DMS114 treated with DMSO at 0.1 percent for 48 hours (cell line): ENCODE data around the gene ECPAS.
"Not testable (repeated sequence)": the region's sequence is repeated elsewhere in the genome, so short reads cannot be mapped to it uniquely, and the experiment has no call there.

Source experiments
- DNase-seq: peaks from one replicate; lab custom pipeline; 2025; ENCODE audit not compliant: unreplicated experiment; lab: John Stamatoyannopoulos, UW

ECPAS gene

GRCh38 chr9:111483858-111484571 is at the start of gene ECPAS:
Gene ECPAS (minus strand): TSS chr9:111484383. CDS start chr9:111472918, 11,465 bp downstream.
- DNase-seq, result no peak

GRCh38 chr9:111533099-111533790 is 49.1 kb upstream of the ECPAS start:
- DNase-seq, result no peak

DNA sequence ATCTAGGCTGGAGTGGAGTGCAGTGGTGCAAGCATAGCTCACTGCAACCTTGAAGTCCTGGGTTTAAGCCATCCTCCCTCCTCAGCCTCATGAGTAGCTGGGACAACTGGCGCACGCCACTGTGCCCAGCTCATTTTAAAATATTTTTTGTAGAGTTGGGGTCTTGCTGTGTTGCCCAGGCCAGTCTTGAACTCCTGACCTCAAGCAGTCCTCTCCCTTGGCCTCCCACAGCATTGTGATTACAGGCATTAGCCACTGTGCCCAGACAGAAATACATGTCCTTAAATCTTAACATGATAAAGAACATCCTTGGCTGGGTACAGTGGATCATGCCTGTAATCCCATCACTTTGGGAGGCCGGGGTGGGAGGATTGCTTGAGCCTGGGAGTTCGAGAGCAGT is 47.5 kb upstream of the ECPAS start:
- no peak for DNase-seq

- DNase-seq, result no peak
These were observed 45.6 kb upstream of the ECPAS start for GRCh38 chr9:111529787-111530186.

GRCh38 chr9:111527347-111527746 is 43.2 kb upstream of the ECPAS start:
- no peak for DNase-seq

DNA sequence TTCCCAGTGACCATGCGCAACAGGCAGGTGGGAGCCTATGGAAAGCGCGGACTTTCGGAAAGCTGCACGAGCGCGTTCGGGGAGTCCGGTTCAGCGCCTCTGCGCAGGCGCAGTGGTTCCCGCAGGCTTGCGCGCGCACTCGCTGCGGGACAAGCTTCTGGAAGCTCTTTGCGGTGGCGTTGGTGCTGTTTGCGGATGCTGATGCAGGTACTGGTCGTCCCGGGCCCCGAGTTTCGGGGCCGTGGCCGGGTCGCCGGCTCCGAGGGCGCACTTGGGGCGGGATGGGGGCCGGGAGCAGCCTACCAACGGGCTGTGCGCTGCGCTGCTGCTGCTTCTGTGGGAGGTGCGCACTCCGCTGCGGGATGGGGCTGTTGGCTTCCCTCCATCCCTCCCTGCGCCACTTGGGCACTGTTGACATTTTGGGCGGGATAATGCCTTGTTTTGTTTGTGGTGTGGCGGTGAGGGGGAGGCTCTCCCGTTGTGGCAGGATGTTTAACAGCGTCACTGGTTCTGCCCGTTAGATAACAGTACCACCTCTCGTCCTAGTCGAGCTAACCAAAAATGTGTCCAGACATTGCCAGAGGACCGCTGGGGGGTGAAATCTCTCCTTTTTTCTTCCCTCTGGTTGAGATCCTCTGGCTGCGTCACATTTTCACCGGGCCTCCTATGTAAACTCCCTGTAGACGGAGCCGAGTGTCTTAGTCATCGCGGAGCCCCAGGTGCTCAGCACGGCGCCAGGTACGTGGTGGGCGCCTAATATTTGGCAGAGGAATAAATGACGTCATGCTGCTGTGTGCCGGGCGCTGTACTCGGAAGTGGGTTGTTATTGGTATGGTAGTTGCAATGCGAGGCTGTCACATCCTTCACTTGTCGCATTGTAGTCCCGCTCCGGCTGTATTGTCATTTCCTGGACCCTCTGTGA is 41.1 kb upstream of the ECPAS start, which contains the start of gene ZNF483:
ZNF483 (plus strand) TSS at position 124 of the 922 bp plus-strand sequence. CDS start 2,217 bp downstream, outside the sequence.
- peak; percentile 77 for DNase-seq

DNA sequence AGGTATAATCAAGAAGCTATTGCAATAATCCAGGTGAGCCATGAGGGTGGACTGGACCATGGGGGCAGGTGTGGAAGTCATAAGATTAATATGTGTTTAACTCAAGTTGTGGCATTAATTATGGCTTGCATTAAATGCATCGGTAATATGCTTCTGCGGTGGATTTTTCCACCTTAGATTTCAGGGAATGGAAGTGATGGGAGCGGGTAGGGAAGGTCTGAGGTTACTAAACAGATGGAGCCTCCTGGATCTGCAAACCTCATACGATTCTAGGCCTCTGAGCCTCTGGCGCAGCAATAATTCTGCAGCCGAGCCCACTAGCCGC is 40.5 kb upstream of the ECPAS start:
- DNase-seq, result no peak

DNA sequence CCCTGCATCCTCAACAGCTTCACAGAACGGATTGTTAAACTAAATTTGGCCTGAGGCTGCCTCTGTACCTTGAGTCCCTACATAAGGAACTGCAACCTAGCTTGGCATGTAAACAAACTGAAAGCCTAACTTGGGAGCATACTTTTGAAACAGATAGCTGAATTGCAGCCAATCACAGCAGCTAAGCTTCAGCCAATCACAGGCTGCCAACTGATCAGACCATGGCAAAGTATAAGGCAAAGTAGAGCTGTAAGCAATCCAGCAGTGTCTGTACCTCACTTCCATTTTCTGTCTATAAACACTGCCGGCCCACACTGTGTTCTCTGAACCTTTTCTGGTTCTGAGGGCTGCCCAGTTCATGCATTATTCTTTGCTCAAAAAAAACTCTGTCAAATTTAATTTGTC is 31.9 kb upstream of the ECPAS start:
- no peak for DNase-seq

DNA sequence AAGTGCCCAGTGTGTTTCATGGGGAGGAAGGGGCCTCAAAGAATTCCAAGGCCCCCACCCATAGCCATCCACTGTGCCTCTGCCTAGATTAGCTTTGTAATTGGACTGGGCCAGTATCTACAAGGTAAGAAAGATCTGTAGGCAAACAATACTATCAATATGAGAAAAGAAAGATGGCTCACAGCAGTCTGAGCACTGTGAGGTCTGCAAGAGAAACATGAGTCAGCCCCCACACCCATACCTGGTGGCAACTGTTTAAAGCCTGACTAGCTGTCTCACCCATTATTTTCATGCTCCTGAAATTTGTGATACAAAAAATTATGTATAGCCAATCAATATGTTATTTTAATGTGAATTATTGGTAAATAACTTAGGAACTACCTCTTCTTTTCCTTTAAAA is 30.8 kb upstream of the ECPAS start:
- no peak for DNase-seq

- not testable (repeated sequence) for DNase-seq
These were observed 27.4 kb upstream of the ECPAS start for GRCh38 chr9:111511581-111511980.

GRCh38 chr9:111502506-111502905 is 18.3 kb upstream of the ECPAS start:
- no peak for DNase-seq

DNA sequence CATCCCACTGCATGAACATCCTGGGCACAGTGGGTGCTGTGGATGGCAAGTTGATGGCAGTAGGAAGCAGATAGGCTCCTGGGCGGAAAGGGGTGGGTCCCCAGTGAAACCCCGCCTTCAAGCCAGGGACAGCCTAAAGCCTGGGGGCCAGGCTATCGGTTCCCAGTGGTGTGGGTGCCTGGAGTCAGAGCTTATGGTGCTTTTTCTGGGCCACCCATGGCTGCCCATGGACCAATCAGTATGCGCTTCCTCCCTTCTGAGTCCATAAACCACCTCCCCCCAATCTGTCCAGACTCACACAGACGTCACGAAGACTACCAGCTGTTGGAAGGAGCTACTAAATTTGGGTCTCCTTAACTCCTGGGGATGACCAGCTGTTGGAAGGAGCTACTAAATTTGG is 17.5 kb upstream of the ECPAS start:
- no peak for DNase-seq

GRCh38 chr9:111501005-111501562 is 16.9 kb upstream of the ECPAS start:
- DNase-seq, result no peak

DNA sequence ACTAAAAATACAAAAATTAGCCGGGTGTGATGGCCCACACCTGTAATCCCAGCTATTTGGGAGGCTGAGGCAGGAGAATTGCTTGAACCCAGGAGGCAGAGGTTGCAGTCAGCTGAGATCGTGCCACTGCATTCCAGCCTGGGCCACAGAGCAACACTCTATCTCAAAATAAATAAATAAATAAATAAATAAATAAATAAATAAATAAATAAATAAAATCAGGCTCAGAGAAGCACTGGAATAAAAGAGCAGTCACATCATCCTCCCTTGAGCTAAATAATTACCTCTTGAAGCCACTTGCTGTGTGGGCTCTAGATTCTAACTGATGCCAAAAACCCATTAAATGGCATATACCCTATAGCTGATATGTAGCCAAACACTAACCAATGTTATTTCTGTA is 13.0 kb upstream of the ECPAS start:
- DNase-seq, result not testable (repeated sequence)

- DNase-seq, result no peak
These were observed 350 bp upstream of the ECPAS start for GRCh38 chr9:111484572-111484894.

DNA sequence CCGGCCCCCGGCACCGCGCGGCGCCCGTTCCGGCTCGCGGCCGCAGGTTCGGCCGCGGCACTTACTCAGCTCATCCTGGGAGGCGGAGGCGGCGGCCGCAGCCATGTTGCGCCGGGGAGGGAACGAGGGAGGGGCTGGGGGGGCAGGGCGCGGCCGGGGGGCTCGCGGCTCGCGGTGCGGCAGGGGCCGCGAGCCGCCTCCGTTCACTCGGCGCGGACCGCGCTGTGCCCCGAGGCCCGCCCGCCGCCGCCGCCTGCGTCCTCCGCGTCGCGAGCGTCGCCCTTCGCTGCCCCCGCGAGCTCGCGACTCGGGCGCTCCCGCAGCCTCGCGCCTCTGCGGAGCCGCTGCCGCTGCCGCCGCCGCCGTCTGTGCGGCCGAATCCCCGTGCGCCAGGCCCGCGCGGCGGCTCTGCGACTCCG is 735 bp downstream of the ECPAS start:
- no peak for DNase-seq

DNA sequence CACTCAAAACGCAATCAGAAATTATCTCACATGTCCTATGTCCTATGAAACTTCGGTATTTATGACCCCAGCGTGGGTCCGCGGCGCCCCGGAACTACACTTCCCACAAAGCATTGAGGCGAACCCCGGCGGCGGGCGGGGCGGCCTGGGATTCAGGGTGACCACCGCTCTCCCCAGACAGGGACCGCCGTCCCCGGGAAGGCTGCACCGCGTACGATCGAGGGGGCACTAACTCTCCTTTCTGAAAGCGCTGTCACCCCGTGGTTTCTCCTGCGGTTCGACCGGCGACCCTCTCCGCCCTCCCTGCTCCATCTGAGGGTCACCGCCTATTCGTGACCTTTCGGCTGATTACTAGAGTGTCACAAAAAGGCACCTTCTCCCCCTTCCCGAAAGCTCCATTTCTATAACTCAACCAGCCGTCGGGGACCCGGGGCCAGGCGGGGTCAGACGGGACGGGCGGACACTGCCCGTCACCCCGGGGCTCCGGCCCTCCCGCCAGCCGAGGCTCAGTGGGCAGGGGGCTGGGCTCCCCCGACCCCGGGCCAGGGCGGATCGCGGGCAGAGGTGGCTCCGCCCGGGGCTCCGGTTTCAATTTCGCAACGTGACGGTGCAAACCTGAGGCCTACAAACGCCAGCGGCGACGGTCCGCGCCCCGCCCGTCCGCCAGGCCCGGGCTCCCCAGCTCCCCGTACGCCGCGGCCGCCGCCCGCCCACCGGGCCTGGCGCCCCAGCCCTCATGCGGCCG is 1.3 kb downstream of the ECPAS start:
- no peak for DNase-seq

DNA sequence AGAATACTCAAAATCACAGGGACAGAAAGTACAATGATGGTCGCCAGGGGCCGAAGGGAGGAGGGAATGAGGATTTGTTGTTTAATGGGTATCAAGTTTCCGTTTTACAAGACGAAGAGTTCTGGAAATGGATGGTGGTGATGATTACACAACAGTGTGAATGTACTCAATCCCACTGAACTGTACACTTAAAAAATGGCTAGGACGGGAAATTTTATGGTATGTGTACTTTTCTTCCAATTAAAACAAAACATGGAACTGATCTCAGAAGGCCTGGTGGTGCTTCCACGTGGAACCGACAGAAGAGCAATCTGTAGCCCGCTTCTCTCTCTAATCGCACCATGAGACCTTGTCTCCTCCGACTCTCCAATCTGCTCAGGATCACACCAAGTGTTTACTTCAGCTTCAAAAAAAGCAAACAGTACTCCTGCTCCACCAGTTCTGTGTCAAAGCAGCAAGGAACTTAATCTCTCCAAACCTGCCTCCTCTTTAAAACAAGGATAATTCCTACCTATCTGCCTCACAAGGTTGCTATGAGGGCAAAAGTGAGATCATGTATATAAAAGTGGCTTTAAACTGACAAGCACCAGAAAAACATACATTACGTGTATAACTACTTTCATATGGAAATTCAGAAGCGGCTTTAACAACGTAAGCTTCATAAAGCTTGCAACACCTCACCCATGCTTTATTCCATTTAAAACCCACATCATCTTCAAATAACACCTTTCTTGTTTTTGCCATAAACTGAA is 2.1 kb downstream of the ECPAS start:
- no peak for DNase-seq

- no peak for DNase-seq
These were observed 6.5 kb downstream of the ECPAS start for GRCh38 chr9:111477677-111478076.

- DNase-seq, result no peak
These were observed 9.0 kb downstream of the ECPAS start for GRCh38 chr9:111475195-111475594.
